ENCODE measurements around the gene HLA-DMA. TPM values are rescaled to one million over a fixed set of nuclear protein-coding genes. Genes with fewer than 3 reads are reported as not detected.

Gene HLA-DMA
- total and polyA plus RNA-seq, 4 donors: 6.2 to 15.1 (median 8.9) TPM

- no peak overlapping the region for H3K9ac ChIP-seq (ENCODE audit: low read depth in 1 of 2, low read length in 2 of 2)
- H3K36me3 ChIP-seq (ENCODE audit: control insufficient read depth in 4 of 4, insufficient read depth in 3 of 4, low read depth in 1 of 4, low read length in 3 of 4): no peaks in the 10 kb centered on the region
- H3K4me3 ChIP-seq (ENCODE audit: low read depth in 1 of 3, low read length in 3 of 3): no peak overlapping the region
- no peaks in the 10 kb centered on the region for H3K27me3 ChIP-seq (ENCODE audit: control insufficient read depth in 4 of 4, insufficient read depth in 4 of 4, low read length in 3 of 4)
- no peaks in the 10 kb centered on the region for H3K9me3 ChIP-seq (ENCODE audit: control insufficient read depth in 4 of 4, low read length in 3 of 4)
- no peak for DNase-seq (ENCODE audit: low spot score)
- H3K27ac ChIP-seq (ENCODE audit: low read depth in 1 of 2, low read length in 2 of 2): no peak overlapping the region
- TF ChIP-seq RXRA (IDR thresholded peaks at IDR 0.05) (no peak), YY1 (IDR thresholded peaks at IDR 0.05) (no peak), NR2F2 (IDR thresholded peaks at IDR 0.05) (no peak), HNF4G (IDR thresholded peaks at IDR 0.05) (no peak), GABPA (IDR thresholded peaks at IDR 0.05 in 1 of 2, conservative IDR thresholded peaks at IDR 0.05 in 1 of 2) (no peak), TAF1 (conservative IDR thresholded peaks at IDR 0.05) (no peak)
- TF ChIP-seq, protein P1, sequence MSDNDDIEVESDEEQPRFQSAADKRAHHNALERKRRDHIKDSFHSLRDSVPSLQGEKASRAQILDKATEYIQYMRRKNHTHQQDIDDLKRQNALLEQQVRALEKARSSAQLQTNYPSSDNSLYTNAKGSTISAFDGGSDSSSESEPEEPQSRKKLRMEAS (IDR thresholded peaks at IDR 0.05): no peak
- TF ChIP-seq, protein P2, sequence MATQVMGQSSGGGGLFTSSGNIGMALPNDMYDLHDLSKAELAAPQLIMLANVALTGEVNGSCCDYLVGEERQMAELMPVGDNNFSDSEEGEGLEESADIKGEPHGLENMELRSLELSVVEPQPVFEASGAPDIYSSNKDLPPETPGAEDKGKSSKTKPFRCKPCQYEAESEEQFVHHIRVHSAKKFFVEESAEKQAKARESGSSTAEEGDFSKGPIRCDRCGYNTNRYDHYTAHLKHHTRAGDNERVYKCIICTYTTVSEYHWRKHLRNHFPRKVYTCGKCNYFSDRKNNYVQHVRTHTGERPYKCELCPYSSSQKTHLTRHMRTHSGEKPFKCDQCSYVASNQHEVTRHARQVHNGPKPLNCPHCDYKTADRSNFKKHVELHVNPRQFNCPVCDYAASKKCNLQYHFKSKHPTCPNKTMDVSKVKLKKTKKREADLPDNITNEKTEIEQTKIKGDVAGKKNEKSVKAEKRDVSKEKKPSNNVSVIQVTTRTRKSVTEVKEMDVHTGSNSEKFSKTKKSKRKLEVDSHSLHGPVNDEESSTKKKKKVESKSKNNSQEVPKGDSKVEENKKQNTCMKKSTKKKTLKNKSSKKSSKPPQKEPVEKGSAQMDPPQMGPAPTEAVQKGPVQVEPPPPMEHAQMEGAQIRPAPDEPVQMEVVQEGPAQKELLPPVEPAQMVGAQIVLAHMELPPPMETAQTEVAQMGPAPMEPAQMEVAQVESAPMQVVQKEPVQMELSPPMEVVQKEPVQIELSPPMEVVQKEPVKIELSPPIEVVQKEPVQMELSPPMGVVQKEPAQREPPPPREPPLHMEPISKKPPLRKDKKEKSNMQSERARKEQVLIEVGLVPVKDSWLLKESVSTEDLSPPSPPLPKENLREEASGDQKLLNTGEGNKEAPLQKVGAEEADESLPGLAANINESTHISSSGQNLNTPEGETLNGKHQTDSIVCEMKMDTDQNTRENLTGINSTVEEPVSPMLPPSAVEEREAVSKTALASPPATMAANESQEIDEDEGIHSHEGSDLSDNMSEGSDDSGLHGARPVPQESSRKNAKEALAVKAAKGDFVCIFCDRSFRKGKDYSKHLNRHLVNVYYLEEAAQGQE (IDR thresholded peaks at IDR 0.05): no peak
- peaks cover 0 to 4% (median 0%) of the 10 kb centered on the region in 4 donors for H3K4me1 ChIP-seq (ENCODE audit: control insufficient read depth in 4 of 4, insufficient read depth in 4 of 4, low read length in 3 of 4)
Measured at GRCh38 chr6:32945953-32946352, 6.9 kb downstream of the HLA-DMA start.

- Histone ChIP-seq H3K27me3 (ENCODE audit: control insufficient read depth in 4 of 4, insufficient read depth in 4 of 4, low read length in 3 of 4) (no peaks in the 10 kb centered on the region), H3K4me3 (ENCODE audit: low read depth in 1 of 3, low read length in 3 of 3) (no peak overlapping the region), H3K4me1 (ENCODE audit: control insufficient read depth in 4 of 4, insufficient read depth in 4 of 4, low read length in 3 of 4) (peaks cover 0 to 8% (median 4%) of the 10 kb centered on the region in 4 donors), H3K36me3 (ENCODE audit: control insufficient read depth in 4 of 4, insufficient read depth in 3 of 4, low read depth in 1 of 4, low read length in 3 of 4) (no peaks in the 10 kb centered on the region), H3K27ac (ENCODE audit: low read depth in 1 of 2, low read length in 2 of 2) (peak overlapping the region in 1 of 2 donors; percentile 32), H3K9ac (ENCODE audit: low read depth in 1 of 2, low read length in 2 of 2) (no peak overlapping the region), H3K9me3 (ENCODE audit: control insufficient read depth in 4 of 4, low read length in 3 of 4) (no peaks in the 10 kb centered on the region)
- TF ChIP-seq FOXA2 (IDR thresholded peaks at IDR 0.05) (no peak), NR2F2 (IDR thresholded peaks at IDR 0.05) (no peak), RAD21 (IDR thresholded peaks at IDR 0.05) (no peak), ATF3 (IDR thresholded peaks at IDR 0.05) (no peak), HNF4G (IDR thresholded peaks at IDR 0.05) (no peak), HNF4A (conservative IDR thresholded peaks at IDR 0.05) (peak in 1 of 2 donors; percentile 12), JUND (IDR thresholded peaks at IDR 0.05) (no peak), YY1 (IDR thresholded peaks at IDR 0.05) (peak; percentile 31)
- TF ChIP-seq, protein P2 (IDR thresholded peaks at IDR 0.05): no peak
- DNase-seq (ENCODE audit: low spot score): no peak
- 71% methylated on average over 9 of the region's 9 CpGs for WGBS
Measured at GRCh38 chr6:32945108-32945760, 7.7 kb downstream of the HLA-DMA start.

Measured in liver (tissue), 9 donors.